Activated gamma-delta T cell treated with anti-CD3 and anti-CD28 coated beads, Interleukin-2, amount 50 U/mL, for 16 hours (primary cell): ENCODE results near the gene CPLANE2.
"Not testable (repeated sequence)": the region's sequence is repeated elsewhere in the genome, so short reads cannot be mapped to it uniquely, and the experiment has no call there.

Source experiments
- DNase-seq: peaks from one replicate; pipeline ENCODE4 v3.0.0-alpha.2; 2020; ENCODE audit warnings: low read depth

CPLANE2 gene

DNA sequence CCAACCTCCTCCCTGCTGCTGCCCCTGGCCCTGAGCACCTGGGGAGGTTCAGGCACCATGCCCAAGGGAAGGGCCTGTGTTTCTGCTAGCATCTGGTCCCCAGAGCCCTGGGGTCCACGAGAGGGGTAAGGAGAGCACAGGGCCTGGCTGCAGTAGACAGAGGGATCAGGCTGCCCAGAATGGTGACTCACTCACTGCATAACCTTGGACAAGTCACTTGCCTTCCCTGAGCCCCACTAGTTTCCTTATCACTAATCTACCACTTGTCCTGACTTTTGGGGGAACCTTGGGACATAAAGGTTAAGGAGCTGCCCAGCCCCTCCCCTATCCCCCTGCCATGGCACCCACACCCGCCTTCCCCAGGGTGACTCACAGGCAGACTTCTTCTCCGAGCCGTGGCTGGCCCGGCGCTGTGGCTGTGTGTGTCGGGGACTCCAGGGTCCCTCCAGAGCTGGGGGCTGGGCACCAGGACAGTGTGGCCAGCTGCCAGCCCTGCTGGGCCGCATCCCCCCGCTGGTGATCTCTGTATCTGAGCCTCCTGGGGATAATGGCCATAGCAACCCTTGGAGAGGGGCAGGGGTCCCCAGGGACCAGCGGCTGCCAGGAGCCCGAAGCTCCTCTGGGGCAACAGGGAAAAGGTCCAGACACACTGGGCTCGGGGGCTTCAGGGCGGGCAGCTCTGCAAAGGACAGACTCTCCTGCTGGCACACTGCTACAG, 28.6 kb downstream of the CPLANE2 start:
- DNase-seq: no peak

DNA sequence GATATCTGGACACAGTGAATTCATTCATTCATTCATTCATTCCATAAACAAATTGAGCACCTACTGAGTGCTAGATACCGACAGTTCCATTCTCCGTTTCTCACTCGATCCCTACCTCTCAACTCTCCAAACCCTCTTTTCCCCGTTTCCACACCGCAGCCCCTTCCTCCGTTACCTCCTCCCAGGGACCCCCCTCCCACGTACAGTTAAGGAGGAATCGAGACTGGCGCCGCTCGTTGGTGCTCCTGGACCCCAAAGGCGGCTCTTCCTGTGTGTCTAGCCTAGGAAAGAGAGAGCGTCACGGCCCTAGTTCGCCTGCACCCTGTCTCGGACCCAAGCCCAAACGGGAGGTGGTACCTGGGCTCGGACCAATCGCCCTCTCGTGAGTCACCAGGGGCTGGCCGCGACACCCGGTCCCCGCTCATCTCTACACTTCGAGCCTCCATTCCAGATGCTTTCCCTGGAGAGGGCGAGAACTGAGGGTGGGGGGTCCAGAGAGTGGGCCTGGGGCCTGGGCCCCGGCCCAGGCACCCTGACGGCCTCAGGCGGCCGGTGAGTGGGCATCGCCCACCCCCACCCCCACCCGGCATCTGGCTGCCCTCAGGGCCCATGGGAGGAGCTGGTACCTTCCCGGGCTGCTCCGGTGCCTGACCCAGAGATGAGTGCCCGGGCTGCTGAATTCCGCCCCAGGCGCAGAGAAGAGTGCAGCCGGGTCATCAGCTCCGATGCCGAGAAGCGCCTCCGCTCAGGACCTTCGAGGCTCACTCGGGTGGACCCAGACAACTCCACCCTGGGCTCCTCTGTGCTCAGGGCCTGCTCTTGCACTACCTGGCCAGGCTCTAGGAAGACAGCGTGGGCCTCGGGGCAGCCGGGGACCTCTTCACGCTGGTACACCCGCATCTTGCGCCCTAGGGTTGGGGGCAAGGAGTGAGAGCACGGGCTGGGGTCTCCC, 29.4 kb downstream of the CPLANE2 start:
- DNase-seq: no peak

DNA sequence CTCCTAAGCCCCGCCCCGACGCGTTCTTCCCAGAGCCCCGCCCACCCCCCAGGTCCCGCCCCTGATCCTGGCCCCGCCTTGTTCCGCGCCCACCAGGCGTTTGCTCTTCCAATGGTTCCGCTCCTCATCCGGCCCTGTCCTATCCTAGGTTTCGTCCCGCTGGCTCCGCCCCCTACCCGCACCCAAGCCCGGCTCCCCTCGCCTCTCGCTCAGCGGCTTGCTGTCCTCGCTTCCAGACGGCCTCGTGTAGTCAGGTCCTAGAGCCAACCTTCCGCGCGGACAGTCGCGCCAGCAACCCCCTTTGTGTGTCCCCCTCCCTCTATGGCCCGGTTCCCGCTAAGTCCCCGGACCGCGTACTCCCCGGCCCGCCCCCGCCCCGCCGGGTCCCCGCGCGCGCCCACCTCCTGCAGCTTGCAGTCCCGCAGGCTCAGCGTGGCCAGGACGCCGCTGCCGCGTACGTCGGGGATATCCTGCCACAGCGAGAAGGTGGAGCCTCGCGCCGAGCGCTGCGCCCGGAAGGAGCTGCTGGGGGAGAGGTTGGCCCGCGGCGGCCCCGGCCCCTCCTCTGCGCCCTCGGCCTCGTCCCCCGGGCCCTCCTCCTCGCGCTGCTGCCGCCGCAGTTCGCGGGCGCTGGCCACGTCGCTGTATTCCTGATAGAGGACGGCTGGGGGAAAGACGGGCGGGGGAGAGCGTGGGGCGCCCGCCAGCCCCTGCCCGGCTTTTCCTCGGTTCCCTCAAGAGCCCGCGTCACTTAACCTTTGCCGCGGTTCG, 30.3 kb downstream of the CPLANE2 start:
- peak; percentile 85 for DNase-seq

DNA sequence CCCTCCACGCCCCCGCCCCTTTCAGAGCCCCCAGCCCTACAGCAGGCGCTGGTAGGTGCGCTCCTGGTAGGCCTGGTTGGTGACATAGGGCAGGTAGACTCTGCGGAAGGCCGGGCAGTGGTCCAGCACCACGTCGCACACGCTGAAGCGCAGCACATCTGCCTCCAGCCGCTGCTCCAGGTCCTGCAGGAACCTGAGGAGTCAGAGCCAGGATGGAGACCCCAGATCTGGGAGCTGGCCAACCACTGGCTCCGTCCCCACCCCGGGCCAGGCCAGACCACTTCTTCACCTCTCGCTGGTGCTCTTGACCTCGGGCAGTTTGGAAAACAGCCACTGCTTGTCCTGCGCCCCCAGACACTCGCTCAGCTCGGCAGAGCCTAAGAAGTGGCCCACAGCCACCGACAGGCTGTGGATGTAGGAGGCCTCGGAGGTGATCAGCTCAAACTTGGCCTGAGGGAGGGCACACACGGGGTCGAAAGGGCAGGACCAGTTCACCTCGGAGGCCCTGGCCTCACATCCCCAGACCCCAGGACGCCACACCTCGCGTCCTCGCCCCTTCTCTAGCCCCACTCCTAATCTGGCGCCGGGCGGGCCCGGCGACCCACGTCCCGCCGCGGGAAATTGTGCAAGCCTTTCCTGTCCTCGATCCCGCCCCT, 31.0 kb downstream of the CPLANE2 start:
- no peak for DNase-seq

DNA sequence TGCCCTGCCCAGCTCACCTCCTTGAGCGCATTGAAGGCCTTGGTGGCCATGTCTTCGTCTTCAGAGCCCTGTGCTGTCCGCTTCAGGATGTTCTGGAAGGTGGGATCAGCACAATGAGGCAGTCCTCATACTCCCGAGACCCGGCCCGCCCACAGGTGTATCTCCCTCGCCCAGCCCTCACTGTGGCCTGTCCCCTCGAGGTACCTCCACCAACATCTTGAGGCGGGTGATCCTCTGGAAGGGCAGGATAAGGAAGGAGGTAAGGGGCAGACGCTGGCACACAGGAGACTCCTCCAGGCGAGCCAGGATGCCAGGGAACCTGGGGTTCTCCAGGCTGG, 31.7 kb downstream of the CPLANE2 start:
- no peak for DNase-seq

DNA sequence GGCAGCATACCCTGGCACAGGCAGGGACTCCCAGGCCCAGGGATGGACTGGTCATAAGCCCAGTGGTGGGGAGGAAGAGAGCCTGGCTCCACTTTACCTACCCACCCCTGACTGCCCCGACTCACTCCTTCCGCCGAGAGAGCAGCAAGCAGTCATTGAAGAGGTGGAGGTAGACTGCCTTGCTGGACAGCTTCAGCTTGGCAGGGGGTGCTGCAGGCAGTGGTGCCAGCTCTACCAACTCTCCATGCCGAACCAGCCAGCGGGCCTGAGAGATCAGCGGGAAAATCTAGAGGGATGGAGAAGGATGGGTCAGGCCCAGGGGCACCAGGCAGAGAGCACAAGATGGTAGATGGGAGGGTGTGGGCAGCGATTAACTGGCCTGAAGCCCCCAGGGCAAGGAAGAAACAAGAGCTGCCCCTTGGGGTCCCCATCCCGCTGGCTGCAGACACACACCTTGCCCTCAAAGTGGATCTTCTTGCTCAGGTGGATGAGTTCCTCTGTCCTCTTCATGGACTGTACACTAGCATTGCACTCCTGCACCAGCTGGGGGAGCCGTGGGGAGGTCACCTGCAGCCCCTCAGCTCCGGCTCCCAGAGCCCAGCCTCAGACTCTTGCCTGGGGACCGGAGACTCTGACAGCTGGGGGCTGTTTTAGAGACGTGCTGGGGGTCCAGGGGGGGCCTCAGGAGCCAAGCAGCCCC, 32.2 kb downstream of the CPLANE2 start:
- DNase-seq: no peak

GRCh38 chr1:16204216-16204615, 32.8 kb downstream of the CPLANE2 start:
- no peak for DNase-seq

GRCh38 chr1:16203550-16203949, 33.4 kb downstream of the CPLANE2 start:
- DNase-seq: no peak

GRCh38 chr1:16202281-16203210, 34.4 kb downstream of the CPLANE2 start:
- no peak for DNase-seq

GRCh38 chr1:16199700-16200099, 37.3 kb downstream of the CPLANE2 start:
- no peak for DNase-seq

GRCh38 chr1:16199157-16199501, 37.9 kb downstream of the CPLANE2 start:
- no peak for DNase-seq

GRCh38 chr1:16198444-16199156, 38.4 kb downstream of the CPLANE2 start:
- no peak for DNase-seq

DNA sequence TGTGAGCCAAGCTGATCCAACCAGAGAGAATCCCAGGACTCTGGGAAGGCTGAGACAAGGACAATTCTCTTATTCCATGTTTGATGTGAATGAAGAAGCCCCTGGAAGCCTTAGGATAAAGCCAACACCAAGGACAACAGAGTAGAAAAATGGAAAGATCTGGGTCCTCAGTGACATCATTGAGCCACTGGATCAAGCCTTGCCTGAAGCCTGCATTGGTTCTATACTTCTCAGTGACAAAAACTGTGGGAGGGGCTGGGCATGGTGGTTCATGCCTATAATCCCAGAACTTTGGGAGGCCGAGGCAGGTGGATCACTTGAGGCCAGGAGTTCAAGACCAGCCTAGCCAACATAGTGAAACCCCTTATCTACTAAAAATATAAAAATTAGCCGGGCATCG, 40.1 kb downstream of the CPLANE2 start:
- DNase-seq: no peak

DNA sequence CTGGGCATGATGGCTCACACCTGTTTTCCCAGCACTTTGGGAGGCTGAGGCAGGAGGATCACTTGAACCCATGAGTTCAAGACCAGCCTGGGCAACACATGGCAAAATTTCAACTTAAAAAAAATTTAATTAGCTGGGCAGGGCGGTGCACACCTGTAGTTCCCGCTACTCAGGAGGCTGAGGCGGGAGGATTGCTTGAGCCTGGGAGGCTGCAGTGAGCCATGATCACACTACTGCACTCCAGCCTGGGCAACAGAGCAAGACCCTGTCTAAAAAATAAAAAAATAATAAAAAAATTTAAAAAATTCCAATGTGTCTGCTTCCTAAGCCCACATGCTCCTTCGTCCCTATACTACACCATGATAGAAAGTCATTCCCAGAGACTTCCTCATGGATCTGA, 40.8 kb downstream of the CPLANE2 start:
- DNase-seq: not testable (repeated sequence)

DNA sequence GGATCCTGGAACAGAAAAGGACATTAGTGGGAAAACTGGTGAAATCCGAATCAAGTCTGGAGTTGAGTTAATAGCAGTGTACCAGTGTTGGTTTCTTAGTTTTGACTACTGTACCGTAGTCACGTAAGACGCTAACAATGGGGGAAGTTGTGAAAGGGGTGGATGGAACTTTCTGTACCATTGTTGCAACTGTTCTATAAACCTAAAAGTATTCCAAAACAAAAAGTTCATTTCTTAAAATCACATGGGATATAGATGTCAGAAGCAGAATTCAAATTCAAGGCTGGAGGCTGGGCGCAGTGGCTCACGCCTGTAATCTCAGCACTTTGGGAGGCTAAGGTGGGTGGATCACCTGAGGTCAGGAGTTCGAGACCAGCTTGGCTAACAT, 41.5 kb downstream of the CPLANE2 start:
- DNase-seq: no peak

- DNase-seq: no peak
Observed at GRCh38 chr1:16191916-16192546, 45.0 kb downstream of the CPLANE2 start.

DNA sequence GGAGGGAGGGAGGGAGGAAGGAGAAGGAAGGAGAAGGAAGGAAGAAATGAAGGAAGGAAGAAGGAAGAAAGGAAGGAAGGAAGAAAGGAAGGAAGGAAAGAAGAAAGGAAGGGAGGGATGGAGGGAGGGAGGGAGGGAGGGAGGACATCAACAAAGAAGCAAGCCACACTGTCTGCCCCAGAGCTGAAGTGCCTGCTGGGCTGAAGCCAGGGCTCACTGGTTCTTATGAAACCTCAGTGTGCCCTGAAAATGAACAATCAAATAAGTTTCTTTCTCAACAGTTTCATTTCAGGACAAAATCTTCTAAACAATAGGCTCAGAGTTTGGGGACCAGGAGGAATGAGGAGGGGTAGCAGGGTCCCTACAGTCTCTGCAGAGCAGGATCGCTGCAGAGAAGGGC, 45.7 kb downstream of the CPLANE2 start:
- no peak for DNase-seq

DNA sequence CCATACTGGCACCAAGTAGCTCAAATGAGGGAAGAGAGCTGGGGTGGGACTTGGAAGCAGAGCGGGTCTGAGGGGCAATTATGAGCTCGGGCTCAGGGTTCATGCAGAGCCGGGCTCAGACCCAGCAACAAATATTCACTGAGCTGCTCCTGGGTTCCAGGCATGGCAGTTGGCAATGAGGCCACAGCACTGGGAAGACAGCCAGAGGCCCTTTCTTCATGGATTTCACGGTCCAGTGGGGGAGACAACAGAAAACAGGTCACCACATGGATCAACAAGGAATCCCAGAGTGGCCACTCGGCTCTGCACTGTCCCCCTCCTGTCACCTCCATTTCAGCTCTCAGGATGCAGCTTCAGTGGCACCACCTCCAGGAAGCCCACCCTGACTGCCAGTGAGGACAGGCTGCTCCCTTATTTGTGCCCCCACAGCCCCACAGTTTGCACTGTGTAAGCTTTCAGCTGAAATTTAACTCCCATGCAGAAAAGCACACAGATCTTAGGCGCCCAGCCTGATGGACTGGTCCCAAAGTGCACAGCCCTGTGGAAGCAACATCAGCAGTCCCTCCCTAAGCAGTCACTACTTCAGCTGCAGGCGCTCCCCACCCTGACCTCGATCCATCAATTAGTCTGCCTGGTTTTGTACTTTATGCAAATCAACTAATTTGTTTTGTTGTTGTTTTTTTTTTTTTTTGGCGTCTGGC, 46.9 kb downstream of the CPLANE2 start:
- no peak for DNase-seq

- DNase-seq: no peak
Observed at GRCh38 chr1:16189003-16189402, 48.0 kb downstream of the CPLANE2 start.
